NCI-H2081 (cell line): ENCODE results near the gene SALL4.
"Not testable (repeated sequence)": the region's sequence is repeated elsewhere in the genome, so short reads cannot be mapped to it uniquely, and the experiment has no call there.

Experiments
- DNase-seq, 2 experiments: peaks; one replicate each; lab custom pipeline; 2025; lab: John Stamatoyannopoulos, UW

The SALL4 gene

GRCh38 chr20:51801122-51801822 is 1.0 kb downstream of the SALL4 start:
- no peak for DNase-seq

- no peak for DNase-seq
Measured at GRCh38 chr20:51800872-51801121, 1.5 kb downstream of the SALL4 start.

- DNase-seq: peak; percentile 45 to 68
Measured at GRCh38 chr20:51800060-51800871, 2.1 kb downstream of the SALL4 start.

GRCh38 chr20:51799401-51799860 is 2.9 kb downstream of the SALL4 start:
- no peak for DNase-seq

- DNase-seq: no peak
Measured at GRCh38 chr20:51797357-51798025, 4.8 kb downstream of the SALL4 start.

- DNase-seq: no peak
Measured at GRCh38 chr20:51796340-51796739, 6.0 kb downstream of the SALL4 start.

GRCh38 chr20:51792960-51793359 is 9.4 kb downstream of the SALL4 start:
- no peak for DNase-seq

- no peak for DNase-seq
Measured at GRCh38 chr20:51791626-51792025, 10.7 kb downstream of the SALL4 start.

- no peak for DNase-seq
Measured at GRCh38 chr20:51790256-51790655, 12.1 kb downstream of the SALL4 start.

GRCh38 chr20:51789434-51789833 is 12.9 kb downstream of the SALL4 start:
- no peak for DNase-seq

GRCh38 chr20:51788822-51789221 is 13.5 kb downstream of the SALL4 start:
- no peak for DNase-seq

- no peak for DNase-seq
Measured at GRCh38 chr20:51784299-51784698, 18.0 kb downstream of the SALL4 start.

GRCh38 chr20:51778229-51778759 is 24.0 kb downstream of the SALL4 start:
- not testable (repeated sequence) for DNase-seq

- DNase-seq: no peak
Measured at GRCh38 chr20:51775241-51775640, 27.1 kb downstream of the SALL4 start.

- DNase-seq: no peak
Measured at GRCh38 chr20:51772236-51772635, 30.1 kb downstream of the SALL4 start.

- no peak for DNase-seq
Measured at GRCh38 chr20:51769976-51770615, 32.2 kb downstream of the SALL4 start.

GRCh38 chr20:51768759-51769517 is 33.4 kb downstream of the SALL4 start:
- DNase-seq: peak in 1 of 2 experiments; percentile 7

GRCh38 chr20:51767867-51768758 is 34.2 kb downstream of the SALL4 start, which contains the start of gene ATP9A:
Gene ATP9A, minus strand, starts transcription at chr20:51768390. Its CDS starts 21 bp downstream, at chr20:51768369.
- peak in 1 of 2 experiments; percentile 19 for DNase-seq

GRCh38 chr20:51766994-51767866 is 35.1 kb downstream of the SALL4 start:
- DNase-seq: peak; percentile 94 to 95
